Effector CD8-positive, alpha-beta T cell (primary cell): ENCODE measurements around the gene CAMKK2.
A peak's percentile ranks its signal among the peaks of the same experiment; 100 is the strongest.
"Not testable (repeated sequence)": the region's sequence is repeated elsewhere in the genome, so short reads cannot be mapped to it uniquely, and the experiment has no call there.

Experiments used
- DNase-seq: peaks from one replicate; lab custom pipeline; 2025; lab: John Stamatoyannopoulos, UW

The CAMKK2 gene

GRCh38 chr12:121223292-121224285, 72.9 kb downstream of the CAMKK2 start:
- DNase-seq, result no peak

GRCh38 chr12:121222847-121223246, 73.7 kb downstream of the CAMKK2 start:
- no peak for DNase-seq

- no peak for DNase-seq
These were observed 77.0 kb downstream of the CAMKK2 start for GRCh38 chr12:121219353-121219986.

DNA sequence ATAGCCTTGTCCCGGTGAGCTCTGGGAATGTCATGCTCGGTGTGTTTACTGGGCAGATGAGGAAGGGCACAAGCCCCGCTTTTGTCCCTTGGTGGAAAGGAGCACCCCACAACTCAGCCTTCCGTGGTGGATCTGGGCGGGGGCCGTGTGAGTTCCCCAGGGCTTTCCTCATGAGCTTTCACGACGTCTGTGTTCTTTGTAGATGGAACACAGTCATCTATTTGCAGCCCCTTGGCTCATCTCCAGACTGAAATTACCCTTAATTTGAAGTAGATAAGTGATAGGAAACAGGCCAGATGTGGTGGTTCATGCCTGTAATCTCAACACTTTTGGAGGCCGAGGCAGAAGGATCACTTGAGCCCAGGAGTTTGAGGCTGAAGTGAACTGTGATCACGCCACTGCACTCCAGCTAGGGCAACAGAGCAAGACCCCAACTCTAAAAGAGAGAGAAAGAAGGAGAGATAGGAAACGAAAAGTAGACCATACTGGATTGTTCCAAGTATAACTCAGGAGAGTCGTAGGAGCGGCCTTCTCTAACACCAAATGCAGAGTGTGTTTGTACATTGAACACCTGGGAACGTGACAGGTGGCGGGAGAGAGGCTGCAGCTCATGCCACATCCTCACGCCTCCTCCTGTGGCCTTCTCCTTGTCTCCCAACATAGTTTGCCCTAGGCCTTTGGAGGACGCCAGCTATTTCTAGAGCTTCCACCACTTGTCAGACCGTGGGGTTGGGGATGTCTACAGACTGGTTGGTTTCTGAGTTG, 77.7 kb downstream of the CAMKK2 start:
- DNase-seq, result no peak

DNA sequence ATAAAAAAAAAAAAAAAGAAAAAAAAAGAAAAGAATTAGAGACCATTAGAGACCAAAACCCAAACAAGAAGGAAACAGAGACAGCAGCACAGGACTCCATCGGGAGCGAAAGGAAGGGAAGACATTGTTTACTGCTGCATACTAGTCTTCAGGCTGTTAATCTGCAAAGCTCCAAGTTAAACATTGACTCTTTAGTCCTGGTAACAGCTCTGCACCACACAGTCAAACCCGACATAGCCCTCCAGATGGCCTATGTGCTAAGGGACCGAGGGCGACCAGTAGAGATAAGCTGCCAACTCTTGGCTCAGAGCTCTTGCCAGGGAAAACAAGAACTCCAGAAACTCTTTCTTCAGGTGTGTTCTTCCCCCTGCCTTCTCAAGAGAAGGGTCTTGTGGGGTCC, 78.7 kb downstream of the CAMKK2 start:
- no peak for DNase-seq

DNA sequence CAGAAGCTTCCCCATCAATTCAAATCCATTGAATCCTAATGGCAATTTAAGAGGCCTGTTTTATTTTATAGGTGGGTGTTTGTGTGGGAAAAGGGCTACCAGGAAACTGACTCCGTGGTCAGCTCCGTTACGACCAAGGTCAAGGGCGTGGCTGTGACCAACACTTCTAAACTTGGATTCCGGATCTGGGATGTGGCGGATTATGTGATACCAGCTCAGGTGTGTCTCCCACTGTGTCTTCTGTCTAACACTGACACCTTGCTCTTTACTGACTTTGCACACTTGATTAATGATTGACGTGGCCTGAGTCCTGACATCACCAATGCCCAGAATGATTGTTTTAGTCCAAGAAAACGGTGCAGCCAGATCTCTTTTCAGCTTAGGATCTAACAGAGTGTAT, 79.4 kb downstream of the CAMKK2 start:
- DNase-seq, result no peak

DNA sequence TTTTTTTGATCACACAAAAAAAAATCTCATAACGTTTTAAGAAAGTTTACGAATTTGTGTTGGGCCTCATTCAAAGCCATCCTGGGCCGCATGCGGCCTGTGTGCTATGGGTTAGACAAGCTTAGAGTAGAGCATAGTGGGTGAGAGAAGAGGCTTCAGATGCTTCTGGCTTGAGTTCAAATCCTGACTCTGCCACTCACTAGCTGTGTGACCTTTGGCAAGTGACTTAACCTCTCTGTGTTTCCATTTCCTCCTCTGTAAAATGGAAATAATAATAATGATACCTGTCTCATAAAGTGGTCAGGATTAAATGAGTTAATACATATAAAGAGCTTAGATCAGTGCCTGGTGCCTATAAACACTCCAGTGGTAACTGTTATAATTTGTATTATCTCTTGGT, 80.4 kb downstream of the CAMKK2 start:
- no peak for DNase-seq

DNA sequence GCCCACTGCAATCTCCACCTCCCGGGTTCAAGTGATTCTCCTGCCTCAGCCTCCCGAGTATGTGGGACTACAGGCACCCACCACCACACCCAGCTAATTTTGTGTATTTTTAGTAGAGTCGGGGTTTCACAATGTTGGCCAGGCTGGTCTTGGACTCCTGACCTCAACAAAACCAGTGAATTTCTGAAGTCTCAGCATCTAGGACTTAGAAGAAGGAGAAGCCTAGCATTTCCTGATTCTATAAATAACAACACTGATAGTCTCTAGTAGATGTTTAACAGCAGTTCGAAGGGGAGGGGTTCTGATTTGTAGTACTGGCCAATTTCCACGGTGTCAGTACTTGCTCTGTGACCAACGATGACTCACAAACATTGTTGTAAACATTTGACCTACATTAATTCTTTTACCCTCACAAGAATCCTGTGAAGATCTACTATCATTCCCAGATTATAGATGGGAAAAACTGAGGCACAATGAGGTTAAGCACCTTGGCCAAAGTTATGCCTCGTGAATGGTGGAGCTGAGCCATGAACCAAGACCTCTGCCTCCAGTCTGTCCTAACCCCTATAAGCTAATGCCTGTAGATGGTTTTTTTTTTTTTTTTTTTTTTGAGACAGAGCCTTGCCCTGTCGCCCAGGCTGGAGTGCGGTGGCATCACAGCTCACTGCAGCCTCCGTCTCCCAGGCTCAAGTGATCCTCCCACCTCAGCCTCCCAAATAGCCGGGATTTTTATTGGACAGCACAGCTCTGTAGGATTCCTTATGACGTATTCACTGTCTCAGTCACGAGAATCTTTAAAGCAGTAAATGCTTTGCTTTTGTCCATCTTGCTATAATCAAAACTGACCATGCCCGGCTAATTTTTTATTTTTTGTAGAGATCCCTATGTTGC, 81.4 kb downstream of the CAMKK2 start:
- no peak for DNase-seq

- no peak for DNase-seq
These were observed 82.2 kb downstream of the CAMKK2 start for GRCh38 chr12:121214166-121214777.

GRCh38 chr12:121212875-121213274, 83.6 kb downstream of the CAMKK2 start:
- DNase-seq, result no peak

DNA sequence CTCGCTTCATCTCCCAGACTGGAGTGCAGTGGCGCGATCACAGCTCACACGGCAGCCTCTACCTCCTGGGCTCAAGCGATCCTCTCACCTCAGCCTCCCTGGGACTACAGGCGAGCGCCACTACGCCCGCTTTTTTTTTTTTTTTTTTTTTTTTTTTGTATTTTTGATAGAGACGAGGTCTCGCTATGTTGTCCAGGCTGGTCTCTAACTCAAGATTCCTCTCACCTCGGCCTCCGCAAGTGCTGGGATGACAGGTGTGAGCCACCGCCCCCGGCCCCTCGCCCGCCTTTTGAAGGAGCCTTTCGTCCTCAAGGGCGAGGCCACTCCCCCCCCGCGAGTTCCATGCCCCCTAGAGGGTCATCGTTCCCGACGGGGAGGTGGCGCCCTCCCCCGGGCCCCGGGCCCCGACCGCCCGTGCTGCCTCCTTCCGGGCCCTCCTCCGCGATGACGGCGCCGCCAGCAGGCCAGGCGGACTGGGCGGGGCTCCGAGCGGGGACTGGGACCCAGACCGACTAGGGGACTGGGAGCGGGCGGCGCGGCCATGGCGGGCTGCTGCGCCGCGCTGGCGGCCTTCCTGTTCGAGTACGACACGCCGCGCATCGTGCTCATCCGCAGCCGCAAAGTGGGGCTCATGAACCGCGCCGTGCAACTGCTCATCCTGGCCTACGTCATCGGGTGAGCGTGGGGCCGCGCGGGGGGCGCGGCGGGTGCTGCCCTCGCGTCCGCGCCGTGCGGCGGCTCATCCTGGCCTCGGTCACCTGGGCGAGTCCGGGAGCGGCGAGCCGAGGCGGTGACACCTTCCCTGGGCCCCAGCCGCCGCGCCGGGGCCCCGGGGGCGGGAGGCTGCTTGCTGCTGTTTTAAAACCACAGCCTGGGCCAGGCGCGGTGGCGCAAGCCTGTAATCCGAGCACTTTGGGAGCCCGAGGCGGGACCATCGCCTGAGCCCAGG, 86.6 kb downstream of the CAMKK2 start, which contains the start of gene P2RX4:
TSS of gene P2RX4 (plus strand) at position 506 of the 949 bp plus-strand sequence. CDS start at position 542, 36 bp downstream.
- peak; percentile 73 for DNase-seq

DNA sequence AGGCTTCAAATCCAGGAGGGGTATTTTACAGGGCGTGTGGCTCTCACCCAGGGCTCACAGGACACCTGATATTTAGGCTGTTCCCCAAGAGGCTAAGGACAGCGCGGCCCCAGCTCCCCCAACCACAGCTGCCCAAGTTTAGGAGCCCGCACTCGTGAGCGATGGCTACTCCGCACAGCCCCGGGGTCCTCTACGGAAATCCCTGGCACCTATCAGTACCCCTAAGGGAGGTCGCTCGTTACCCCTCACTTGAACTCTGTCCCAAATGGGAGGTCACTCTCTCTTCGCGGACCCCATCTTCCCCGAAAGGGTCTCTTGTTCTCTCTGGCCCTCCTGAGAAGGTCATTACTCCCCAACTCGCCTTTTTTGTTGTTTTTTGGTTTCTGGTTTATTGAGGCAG, 87.3 kb downstream of the CAMKK2 start:
- DNase-seq, result no peak

GRCh38 chr12:121208571-121208970, 87.9 kb downstream of the CAMKK2 start:
- DNase-seq, result not testable (repeated sequence)

DNA sequence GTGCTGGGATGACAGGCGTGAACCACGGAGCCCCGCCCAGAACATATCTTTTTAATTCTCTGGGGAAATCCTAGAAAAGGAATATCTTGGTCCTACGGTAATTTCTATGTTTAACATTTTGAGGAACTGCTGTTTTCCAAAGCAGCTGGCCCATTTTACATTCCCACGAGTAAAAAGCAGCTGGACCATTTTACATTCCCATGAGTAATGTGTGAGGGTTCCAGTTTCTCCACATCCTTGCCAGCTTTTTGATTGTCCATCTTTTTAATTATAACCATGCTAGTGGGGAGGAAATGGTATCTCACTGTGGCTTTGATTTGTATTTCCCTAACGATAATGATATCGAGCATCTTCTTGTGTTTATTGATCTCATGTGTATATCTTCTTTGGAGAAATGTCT, 91.0 kb downstream of the CAMKK2 start:
- no peak for DNase-seq

DNA sequence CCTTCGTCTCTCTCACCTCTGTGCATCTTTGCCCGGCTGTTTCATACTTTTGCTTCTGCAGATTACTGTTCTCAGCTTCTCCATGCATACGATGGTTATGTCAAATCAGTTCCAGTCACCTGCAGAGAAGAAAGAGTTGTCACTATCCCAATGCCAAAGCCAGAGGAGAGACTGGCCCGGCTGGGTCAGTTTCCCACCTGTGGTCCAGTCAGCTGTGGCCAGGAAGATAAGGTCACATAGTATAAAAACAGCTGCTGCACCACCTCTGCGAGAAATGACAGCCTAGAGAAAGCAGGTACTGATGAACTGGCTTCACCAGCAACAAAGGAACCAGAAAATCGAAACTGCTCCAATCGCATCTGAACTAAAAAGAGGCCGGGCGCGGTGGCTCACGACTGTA, 93.0 kb downstream of the CAMKK2 start:
- no peak for DNase-seq

DNA sequence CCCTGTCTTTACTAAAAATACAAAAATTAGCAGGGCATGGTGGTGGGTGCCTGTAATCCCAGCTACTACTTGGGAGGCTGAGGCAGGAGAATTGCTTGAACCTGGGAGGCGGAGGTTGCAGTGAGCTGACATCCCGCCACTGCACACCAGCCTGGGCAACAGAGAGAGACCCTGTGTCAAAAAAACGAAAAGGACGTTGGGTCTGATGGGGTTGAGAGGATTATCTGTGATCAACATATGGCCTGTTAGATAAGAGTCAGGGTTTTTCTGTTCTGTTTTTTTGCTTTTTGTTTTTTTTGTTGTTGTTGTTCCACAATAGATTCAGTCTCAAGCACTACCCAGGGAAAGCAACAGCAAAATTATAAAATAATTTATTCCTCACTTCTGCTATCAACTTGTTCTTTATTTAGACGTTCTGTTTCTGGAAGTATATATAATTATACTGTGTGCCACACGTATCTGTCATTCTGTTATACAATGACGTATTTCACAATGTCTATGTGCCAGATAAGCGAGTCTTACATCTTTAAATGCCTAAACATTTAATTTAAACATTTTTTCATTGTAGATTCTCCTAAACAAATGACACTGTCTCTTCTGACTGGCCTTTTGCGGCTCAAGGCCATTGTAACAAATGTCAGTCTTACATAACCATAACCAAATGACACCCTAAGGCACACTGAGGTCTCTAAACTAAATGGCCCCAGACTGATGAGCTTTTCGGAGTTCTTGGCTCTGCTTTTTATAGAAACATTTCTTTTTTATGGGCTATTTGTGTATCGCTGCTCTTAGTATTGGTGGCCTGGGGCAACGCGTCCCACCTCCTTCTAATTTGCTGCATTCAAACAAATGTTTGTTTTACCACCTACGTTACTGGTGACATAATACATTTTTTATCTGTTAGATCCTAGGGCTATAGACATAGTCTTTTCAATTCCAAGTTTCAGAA, 93.8 kb downstream of the CAMKK2 start:
- DNase-seq, result no peak

DNA sequence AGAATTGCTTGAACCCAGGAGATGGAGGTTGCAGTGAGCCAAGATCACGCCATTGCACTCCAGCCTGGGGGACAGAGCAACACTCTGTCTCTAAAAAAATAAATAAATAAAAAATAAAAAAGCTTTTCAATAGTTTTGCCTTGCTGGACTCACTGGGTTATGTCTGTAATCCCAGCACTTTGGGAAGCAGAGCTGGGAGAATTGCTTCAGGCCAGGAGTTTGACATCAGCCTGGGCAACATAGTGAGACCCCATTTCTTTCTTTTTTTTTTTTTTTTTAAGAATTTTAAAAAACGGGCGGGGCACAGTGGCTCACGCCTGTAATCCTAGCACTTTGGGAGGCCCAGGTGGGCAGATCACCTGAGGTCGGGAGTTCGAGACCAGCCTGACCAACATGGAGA, 95.4 kb downstream of the CAMKK2 start:
- not testable (repeated sequence) for DNase-seq

GRCh38 chr12:121198949-121199348, 97.6 kb downstream of the CAMKK2 start:
- no peak for DNase-seq
